Endothelial cell (in vitro differentiated cells): ENCODE measurements around the gene MTRF1. TPM values are rescaled to one million over a fixed set of nuclear protein-coding genes. Genes with fewer than 3 reads are reported as not detected.
A peak's percentile ranks its signal among the peaks of the same experiment; 100 is the strongest.

ENCODE experiments used
- DNase-seq: peaks from one replicate; pipeline ENCODE4 v3.0.0; 2021; ENCODE audit warnings: low spot score
- H3K27ac Mint-ChIP-seq: one replicate; pipeline ENCODE4 v1.8.0; 2021; ENCODE audit warnings: mixed read lengths, inconsistent platforms; ENCODE audit not compliant: unreplicated experiment
- H3K27me3 Mint-ChIP-seq: one replicate; pipeline ENCODE4 v1.8.0; 2021; ENCODE audit warnings: mild to moderate bottlenecking, moderate library complexity, mixed read lengths, inconsistent platforms; ENCODE audit not compliant: unreplicated experiment
- H3K36me3 Mint-ChIP-seq: one replicate; pipeline ENCODE4 v1.8.0; 2021; ENCODE audit warnings: mild to moderate bottlenecking, low read depth, mixed read lengths, inconsistent platforms; ENCODE audit not compliant: unreplicated experiment
- H3K4me1 Mint-ChIP-seq: one replicate; pipeline ENCODE4 v1.8.0; 2021; ENCODE audit warnings: mild to moderate bottlenecking, mixed read lengths, inconsistent platforms; ENCODE audit not compliant: unreplicated experiment
- H3K4me3 Mint-ChIP-seq: one replicate; pipeline ENCODE4 v1.8.0; 2021; ENCODE audit warnings: mild to moderate bottlenecking, mixed read lengths, inconsistent platforms; ENCODE audit not compliant: unreplicated experiment
- H3K9me3 Mint-ChIP-seq: one replicate; pipeline ENCODE4 v1.8.0; 2021; ENCODE audit warnings: mixed read lengths, inconsistent platforms; ENCODE audit not compliant: unreplicated experiment
- CTCF ChIP-seq: fragments of 200-600 bp; sonication (generic); IDR thresholded peaks from one replicate; pipeline ENCODE4 v1.5.0; 2021; ENCODE audit warnings: antibody characterized with exemption; ENCODE audit not compliant: unreplicated experiment
- total RNA-seq: library from RNA; stranded (reverse); fragmentation: NEBNext Ultra II Directional; extraction: Animal tissue kit (Norgen Biotek cat#: 25700); gene quantifications from one replicate; pipeline ENCODE4 v1.2.1, GENCODE V29; 2021; ENCODE audit not compliant: unreplicated experiment

MTRF1 gene
- total RNA-seq, 1 donor from 2014 or later, result 10.1 TPM

DNA sequence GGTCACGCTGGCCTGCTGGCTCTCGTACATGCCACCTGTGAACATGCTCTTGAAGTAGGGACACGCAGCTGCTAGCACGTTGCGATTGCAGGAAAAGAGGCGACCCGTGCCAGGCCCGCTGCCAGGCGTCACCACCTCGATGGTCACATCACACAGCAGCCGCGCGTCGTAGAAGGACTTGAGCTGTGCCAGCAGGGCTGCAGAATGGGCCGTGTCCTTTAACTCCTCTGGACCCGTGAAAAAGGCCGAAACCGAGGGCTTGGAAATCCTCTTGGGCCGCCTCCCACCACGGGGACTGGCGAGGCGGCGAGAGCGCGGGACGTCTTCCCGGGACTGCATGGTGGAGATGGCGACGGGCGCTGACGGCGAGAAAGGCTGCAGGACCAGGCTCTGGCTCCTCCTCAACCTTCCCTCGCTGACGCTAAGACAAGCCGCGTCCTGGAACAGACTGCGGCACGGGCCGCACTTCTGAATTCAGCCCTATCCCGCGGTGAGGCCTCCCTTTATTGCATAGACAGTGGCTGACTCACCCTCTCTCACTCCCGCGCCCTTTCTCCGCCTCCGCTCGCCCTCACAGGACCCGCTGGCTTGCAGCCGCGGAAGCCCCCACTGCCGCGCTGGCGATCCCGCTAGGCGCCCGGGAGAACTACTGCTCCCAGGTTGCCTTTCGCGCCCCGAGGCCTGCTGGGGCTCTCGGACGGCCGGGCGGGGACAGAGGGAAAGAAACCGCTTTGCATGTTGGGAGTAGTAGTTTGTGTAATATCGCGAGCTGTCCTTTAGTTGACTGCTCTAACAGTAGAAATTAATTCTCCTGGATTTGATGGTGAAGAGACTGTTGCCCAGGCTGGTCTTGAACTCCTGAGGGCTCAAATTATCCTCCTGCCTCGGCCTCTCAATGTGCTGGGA is 69.2 kb downstream of the MTRF1 start, which contains the start of gene KBTBD7:
TSS of gene KBTBD7 (minus strand) at position 651 of the 906 bp plus-strand sequence. CDS start at position 339, 312 bp downstream.
- peak; percentile 91 for DNase-seq
- H3K4me1 Mint-ChIP-seq, result peaks cover 17% of the 10 kb centered on the region

GRCh38 chr13:41193469-41193868 is 69.9 kb downstream of the MTRF1 start:
- DNase-seq, result no peak
- Mint-ChIP-seq H3K4me3 (peak overlapping the region; percentile 91), H3K27ac (no peak overlapping the region), H3K36me3 (no peaks in the 10 kb centered on the region), H3K4me1 (peaks cover 17% of the 10 kb centered on the region), H3K27me3 (peaks cover 1% of the 10 kb centered on the region), H3K9me3 (no peaks in the 10 kb centered on the region)
- no peak for TF ChIP-seq CTCF

More for the DNA sequence above, 69.2 kb downstream of the MTRF1 start, which contains the start of gene KBTBD7:
- H3K27me3 Mint-ChIP-seq, result peaks cover 1% of the 10 kb centered on the region
- peak within 1 kb of the TSS; percentile 88 for H3K27ac Mint-ChIP-seq
- no peak for TF ChIP-seq CTCF
- H3K36me3 Mint-ChIP-seq, result no peaks in the 10 kb centered on the region
- H3K4me3 Mint-ChIP-seq, result peak within 1 kb of the TSS; percentile 91
- no peaks in the 10 kb centered on the region for H3K9me3 Mint-ChIP-seq

- no peak for DNase-seq
- Mint-ChIP-seq H3K9me3 (no peaks in the 10 kb centered on the region), H3K4me3 (no peak overlapping the region), H3K36me3 (no peaks in the 10 kb centered on the region), H3K27ac (no peak overlapping the region), H3K27me3 (no peaks in the 10 kb centered on the region), H3K4me1 (peaks cover 13% of the 10 kb centered on the region)
- TF ChIP-seq CTCF, result no peak
Observed at GRCh38 chr13:41188584-41188983, 74.8 kb downstream of the MTRF1 start.

- H3K4me3 Mint-ChIP-seq, result no peak overlapping the region
- no peaks in the 10 kb centered on the region for H3K36me3 Mint-ChIP-seq
- no peak overlapping the region for H3K27ac Mint-ChIP-seq
- no peaks in the 10 kb centered on the region for H3K27me3 Mint-ChIP-seq
- no peaks in the 10 kb centered on the region for H3K4me1 Mint-ChIP-seq
- no peak for DNase-seq
- no peaks in the 10 kb centered on the region for H3K9me3 Mint-ChIP-seq
- no peak for TF ChIP-seq CTCF
Observed at GRCh38 chr13:41186481-41186880, 76.9 kb downstream of the MTRF1 start.

DNA sequence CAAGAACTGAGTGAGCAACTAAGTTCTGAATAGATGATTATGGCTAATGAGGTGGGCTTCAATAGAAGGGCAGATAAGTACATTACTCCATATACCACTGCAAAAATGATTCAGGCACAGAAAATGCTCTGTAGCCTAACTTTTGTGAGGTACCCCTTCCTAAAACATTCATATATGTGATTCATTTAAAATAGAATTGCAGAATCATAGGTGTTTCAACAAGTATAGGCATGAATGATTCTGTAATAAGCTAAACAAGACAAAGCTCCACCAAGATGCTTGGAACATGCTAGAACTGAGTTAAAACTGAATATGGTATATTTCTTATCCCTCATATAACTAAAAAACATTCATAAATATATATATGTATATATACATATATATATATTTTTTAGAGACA is 81.1 kb downstream of the MTRF1 start:
- Mint-ChIP-seq H3K9me3 (no peaks in the 10 kb centered on the region), H3K4me1 (no peaks in the 10 kb centered on the region), H3K4me3 (no peak overlapping the region), H3K27ac (no peak overlapping the region), H3K27me3 (no peaks in the 10 kb centered on the region), H3K36me3 (no peaks in the 10 kb centered on the region)
- no peak for TF ChIP-seq CTCF
- no peak for DNase-seq
